ENCODE measurements around the gene FBXL17.

DNA sequence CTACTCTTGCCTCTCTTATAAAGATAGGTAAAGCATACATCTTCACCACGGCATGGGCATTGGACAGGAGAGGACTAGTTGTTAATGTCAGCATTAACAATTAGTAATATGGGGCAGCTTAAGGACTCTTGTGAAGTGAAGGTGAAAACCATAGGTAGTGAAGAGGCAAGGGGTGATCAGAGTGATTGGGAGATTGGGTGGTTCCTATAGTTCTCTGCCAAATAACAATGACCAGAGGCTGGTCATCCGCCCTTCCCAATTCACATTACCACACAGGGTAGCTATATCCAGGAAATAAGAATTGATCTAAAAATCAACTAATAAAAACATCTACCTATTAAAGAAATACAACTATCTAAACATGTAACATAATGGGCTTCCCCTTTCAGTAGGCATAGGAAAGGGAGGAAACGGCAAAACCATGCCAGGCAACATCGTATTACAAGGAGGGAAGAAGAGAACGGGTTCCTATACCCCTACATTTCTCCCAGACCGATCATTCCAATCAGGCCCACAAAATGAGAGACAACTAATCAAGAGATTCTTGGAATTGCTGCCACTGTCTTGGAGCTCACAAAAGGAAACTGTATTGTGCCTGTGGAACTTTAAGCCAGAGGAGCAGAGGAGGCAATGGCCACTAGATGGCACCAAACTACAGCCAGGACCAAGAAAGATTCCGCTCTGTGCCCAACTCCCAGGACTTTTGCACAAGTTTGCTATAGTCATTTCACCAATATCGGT, 121.6 kb downstream of the FBXL17 start:
- TF ChIP-seq, protein P1, sequence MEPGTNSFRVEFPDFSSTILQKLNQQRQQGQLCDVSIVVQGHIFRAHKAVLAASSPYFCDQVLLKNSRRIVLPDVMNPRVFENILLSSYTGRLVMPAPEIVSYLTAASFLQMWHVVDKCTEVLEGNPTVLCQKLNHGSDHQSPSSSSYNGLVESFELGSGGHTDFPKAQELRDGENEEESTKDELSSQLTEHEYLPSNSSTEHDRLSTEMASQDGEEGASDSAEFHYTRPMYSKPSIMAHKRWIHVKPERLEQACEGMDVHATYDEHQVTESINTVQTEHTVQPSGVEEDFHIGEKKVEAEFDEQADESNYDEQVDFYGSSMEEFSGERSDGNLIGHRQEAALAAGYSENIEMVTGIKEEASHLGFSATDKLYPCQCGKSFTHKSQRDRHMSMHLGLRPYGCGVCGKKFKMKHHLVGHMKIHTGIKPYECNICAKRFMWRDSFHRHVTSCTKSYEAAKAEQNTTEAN (CRISPR knock-in tag; IDR thresholded peaks at IDR 0.05) = no peak
- TF ChIP-seq, protein P2, sequence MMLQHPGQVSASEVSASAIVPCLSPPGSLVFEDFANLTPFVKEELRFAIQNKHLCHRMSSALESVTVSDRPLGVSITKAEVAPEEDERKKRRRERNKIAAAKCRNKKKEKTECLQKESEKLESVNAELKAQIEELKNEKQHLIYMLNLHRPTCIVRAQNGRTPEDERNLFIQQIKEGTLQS (CRISPR knock-in tag; conservative IDR thresholded peaks at IDR 0.05) = no peak
- TF ChIP-seq, protein P3, sequence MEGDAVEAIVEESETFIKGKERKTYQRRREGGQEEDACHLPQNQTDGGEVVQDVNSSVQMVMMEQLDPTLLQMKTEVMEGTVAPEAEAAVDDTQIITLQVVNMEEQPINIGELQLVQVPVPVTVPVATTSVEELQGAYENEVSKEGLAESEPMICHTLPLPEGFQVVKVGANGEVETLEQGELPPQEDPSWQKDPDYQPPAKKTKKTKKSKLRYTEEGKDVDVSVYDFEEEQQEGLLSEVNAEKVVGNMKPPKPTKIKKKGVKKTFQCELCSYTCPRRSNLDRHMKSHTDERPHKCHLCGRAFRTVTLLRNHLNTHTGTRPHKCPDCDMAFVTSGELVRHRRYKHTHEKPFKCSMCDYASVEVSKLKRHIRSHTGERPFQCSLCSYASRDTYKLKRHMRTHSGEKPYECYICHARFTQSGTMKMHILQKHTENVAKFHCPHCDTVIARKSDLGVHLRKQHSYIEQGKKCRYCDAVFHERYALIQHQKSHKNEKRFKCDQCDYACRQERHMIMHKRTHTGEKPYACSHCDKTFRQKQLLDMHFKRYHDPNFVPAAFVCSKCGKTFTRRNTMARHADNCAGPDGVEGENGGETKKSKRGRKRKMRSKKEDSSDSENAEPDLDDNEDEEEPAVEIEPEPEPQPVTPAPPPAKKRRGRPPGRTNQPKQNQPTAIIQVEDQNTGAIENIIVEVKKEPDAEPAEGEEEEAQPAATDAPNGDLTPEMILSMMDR (IDR thresholded peaks at IDR 0.05) = peak; percentile 78
- TF ChIP-seq ZNF263 (CRISPR knock-in tag; IDR thresholded peaks at IDR 0.05; ENCODE audit: low read depth) = no peak
- no peak for TF ChIP-seq ATF1 (CRISPR knock-in tag; IDR thresholded peaks at IDR 0.05)
- no peak for TF ChIP-seq JAZF1 (CRISPR knock-in tag; IDR thresholded peaks at IDR 0.05)
- TF ChIP-seq, protein P4, sequence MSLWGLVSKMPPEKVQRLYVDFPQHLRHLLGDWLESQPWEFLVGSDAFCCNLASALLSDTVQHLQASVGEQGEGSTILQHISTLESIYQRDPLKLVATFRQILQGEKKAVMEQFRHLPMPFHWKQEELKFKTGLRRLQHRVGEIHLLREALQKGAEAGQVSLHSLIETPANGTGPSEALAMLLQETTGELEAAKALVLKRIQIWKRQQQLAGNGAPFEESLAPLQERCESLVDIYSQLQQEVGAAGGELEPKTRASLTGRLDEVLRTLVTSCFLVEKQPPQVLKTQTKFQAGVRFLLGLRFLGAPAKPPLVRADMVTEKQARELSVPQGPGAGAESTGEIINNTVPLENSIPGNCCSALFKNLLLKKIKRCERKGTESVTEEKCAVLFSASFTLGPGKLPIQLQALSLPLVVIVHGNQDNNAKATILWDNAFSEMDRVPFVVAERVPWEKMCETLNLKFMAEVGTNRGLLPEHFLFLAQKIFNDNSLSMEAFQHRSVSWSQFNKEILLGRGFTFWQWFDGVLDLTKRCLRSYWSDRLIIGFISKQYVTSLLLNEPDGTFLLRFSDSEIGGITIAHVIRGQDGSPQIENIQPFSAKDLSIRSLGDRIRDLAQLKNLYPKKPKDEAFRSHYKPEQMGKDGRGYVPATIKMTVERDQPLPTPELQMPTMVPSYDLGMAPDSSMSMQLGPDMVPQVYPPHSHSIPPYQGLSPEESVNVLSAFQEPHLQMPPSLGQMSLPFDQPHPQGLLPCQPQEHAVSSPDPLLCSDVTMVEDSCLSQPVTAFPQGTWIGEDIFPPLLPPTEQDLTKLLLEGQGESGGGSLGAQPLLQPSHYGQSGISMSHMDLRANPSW (CRISPR knock-in tag; conservative IDR thresholded peaks at IDR 0.05; ENCODE audit: low read depth) = no peak
- TF ChIP-seq, protein P5, sequence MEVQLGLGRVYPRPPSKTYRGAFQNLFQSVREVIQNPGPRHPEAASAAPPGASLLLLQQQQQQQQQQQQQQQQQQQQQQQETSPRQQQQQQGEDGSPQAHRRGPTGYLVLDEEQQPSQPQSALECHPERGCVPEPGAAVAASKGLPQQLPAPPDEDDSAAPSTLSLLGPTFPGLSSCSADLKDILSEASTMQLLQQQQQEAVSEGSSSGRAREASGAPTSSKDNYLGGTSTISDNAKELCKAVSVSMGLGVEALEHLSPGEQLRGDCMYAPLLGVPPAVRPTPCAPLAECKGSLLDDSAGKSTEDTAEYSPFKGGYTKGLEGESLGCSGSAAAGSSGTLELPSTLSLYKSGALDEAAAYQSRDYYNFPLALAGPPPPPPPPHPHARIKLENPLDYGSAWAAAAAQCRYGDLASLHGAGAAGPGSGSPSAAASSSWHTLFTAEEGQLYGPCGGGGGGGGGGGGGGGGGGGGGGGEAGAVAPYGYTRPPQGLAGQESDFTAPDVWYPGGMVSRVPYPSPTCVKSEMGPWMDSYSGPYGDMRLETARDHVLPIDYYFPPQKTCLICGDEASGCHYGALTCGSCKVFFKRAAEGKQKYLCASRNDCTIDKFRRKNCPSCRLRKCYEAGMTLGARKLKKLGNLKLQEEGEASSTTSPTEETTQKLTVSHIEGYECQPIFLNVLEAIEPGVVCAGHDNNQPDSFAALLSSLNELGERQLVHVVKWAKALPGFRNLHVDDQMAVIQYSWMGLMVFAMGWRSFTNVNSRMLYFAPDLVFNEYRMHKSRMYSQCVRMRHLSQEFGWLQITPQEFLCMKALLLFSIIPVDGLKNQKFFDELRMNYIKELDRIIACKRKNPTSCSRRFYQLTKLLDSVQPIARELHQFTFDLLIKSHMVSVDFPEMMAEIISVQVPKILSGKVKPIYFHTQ (CRISPR knock-in tag; IDR thresholded peaks at IDR 0.05) = no peak
- TF ChIP-seq, protein P6, sequence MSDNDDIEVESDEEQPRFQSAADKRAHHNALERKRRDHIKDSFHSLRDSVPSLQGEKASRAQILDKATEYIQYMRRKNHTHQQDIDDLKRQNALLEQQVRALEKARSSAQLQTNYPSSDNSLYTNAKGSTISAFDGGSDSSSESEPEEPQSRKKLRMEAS (CRISPR knock-in tag; IDR thresholded peaks at IDR 0.05) = no peak
- no peak for TF ChIP-seq RELA (CRISPR knock-in tag; IDR thresholded peaks at IDR 0.05; ENCODE audit: borderline replicate concordance)

All from WTC11 (cell line).